Heart left ventricle (tissue), 13 donors: ENCODE data around the gene LGALS9.

ENCODE experiments used
- CTCF ChIP-seq, 12 donors: fragments of 200-600 bp; sonication (generic) in 4 of 12; IDR thresholded peaks; one replicate each; pipeline versions ENCODE4 v1.5.0 to v1.8.0; 2018 to 2022; ENCODE audit warnings: antibody characterized with exemption in 12 of 12, mild to moderate bottlenecking in 5 of 12
- POLR2A ChIP-seq, 2 donors: fragments of 450-650 bp; IDR thresholded peaks; one replicate each; pipeline ENCODE4 v1.6.1; 2017; ENCODE audit warnings: antibody characterized with exemption in 2 of 2, mild to moderate bottlenecking in 2 of 2, moderate library complexity in 2 of 2
- donor health status: ischemic (EF 13 %, LVEDD 7.1; RV severe dilation, severe dysfunction).
- donor health status: DM: no; HTN: yes; CAD: no.
- donor health status: DM: no; HTN: no; CAD: no.
- donor health status: ischemic (EF 25% LVEDD 6.9; RV normal size, moderate dysfunction).
- donor health status: ischemic (EF 25% LVEDD 5.7; RV mildly dilated, moderate dysfunction).
- donor health status: ischemic (EF 35%, LVEDD 5.7; RV mildly dilated, moderate dysfunction).
- donor health status: nonischemic (EF 11% LVEDD 7.7; RV severe dilation, severe dysfunction).
- donor health status: DM: yes; HTN: yes; CAD: no.
- donor health status: PGD.
- donor health status: ischemic (EF 29% LVEDD 5.4; RV normal size, mild dysfunction).
- donor health status: nonischemic (EF 23%, LVEDD 6.1; RV moderate dilation, normal function).

GRCh38 chr17:27596096-27596495 lies 34.9 kb upstream of the LGALS9 start:
- TF ChIP-seq CTCF (IDR thresholded peaks at IDR 0.05): no peak
- TF ChIP-seq POLR2A (IDR thresholded peaks at IDR 0.05): no peak
